GM12878 (cell line): ENCODE measurements around the gene RHBDD3. TPM values are rescaled to one million over a fixed set of nuclear protein-coding genes. Genes with fewer than 3 reads are reported as not detected.

Experiments used
- ATAC-seq: fragments of 200-7000 bp; cut with Tn5 transposase; 3 replicates; pipeline ENCODE4 v1.9.1; 2020; ENCODE audit warnings: mild to moderate bottlenecking, moderate library complexity
- BruUV-seq: library from RNA; stranded (reverse); fragments of 400-500 nt; replicated peaks from 2 replicates; lab custom pipeline; 2021; lab: Mats Ljungman, UMichigan
- CTCF ChIA-PET: fragments of 300-600 bp; sonication (Branson Sonifier 250); formaldehyde crosslinking; extraction: SDS; loops from one replicate; lab custom pipeline; 2021; ENCODE audit warnings: inconsistent platforms; lab: Yijun Ruan, JAX
- POLR2A ChIA-PET: fragments of 350-600 bp; formaldehyde crosslinking; extraction: SDS; loops from one replicate; lab custom pipeline; 2021; ENCODE audit warnings: inconsistent platforms; lab: Charles Lee
- RAD21 ChIA-PET: fragments of 300-600 bp; sonication (Branson Sonifier 250); formaldehyde crosslinking; loops from one replicate; lab custom pipeline; 2023; ENCODE audit warnings: antibody characterized with exemption; ENCODE audit not compliant: unreplicated experiment; lab: Charles Lee
- SMC1A ChIA-PET: fragments of 300-600 bp; sonication (Branson Sonifier 250); formaldehyde crosslinking; loops from one replicate; lab custom pipeline; 2023; ENCODE audit not compliant: unreplicated experiment, uncharacterized antibody; lab: Charles Lee
- DNase-seq: peaks from one replicate; pipeline ENCODE4 v3.0.0-alpha.2; 2011; ENCODE audit warnings: low read depth, low spot score
- FAIRE-seq: peaks from 3 replicates; lab custom pipeline; 2011; peaks lifted over from hg19 to GRCh38; lab: Jason Lieb, UNC
- H2AFZ ChIP-seq: 2 replicates; pipeline ENCODE4 v1.6.0; 2011; ENCODE audit warnings: low read depth, low read length, control low read depth; ENCODE audit not compliant: control insufficient read depth
- H3K27ac ChIP-seq: 2 replicates; pipeline ENCODE4 v1.5.1; 2011; ENCODE audit warnings: control low read depth; ENCODE audit not compliant: control insufficient read depth, insufficient read depth
- H3K27me3 ChIP-seq, 2 experiments: replicated peaks in 1 of 2; 2 replicates each; pipeline versions ENCODE4 v1.6.0 to v1.6.1; 2011; ENCODE audit warnings: low read length in 1 of 2; ENCODE audit not compliant: control insufficient read depth in 2 of 2, insufficient read depth in 2 of 2
- H3K36me3 ChIP-seq, 2 experiments: 2 replicates each; pipeline ENCODE4 v1.5.1; 2011; ENCODE audit warnings: low read length in 1 of 2; ENCODE audit not compliant: control insufficient read depth in 2 of 2, insufficient read depth in 2 of 2
- H3K4me1 ChIP-seq: 2 replicates; pipeline ENCODE4 v1.6.1; 2011; ENCODE audit warnings: mild to moderate bottlenecking, low read length, moderate library complexity, mixed read lengths; ENCODE audit not compliant: control insufficient read depth, insufficient read depth
- H3K4me2 ChIP-seq: 2 replicates; pipeline ENCODE4 v1.6.0; 2011; ENCODE audit warnings: control low read depth; ENCODE audit not compliant: control insufficient read depth, insufficient read depth
- H3K4me3 ChIP-seq: fragments of 200-600 bp; sonication (generic); 2 replicates; pipeline ENCODE4 v1.5.1; 2016
- H3K79me2 ChIP-seq: 2 replicates; pipeline ENCODE4 v1.6.0; 2011; ENCODE audit warnings: low read length; ENCODE audit not compliant: control insufficient read depth, insufficient read depth
- H3K9ac ChIP-seq: 2 replicates; pipeline ENCODE4 v1.8.0; 2011; ENCODE audit warnings: low read length, control low read depth, mixed read lengths; ENCODE audit not compliant: control insufficient read depth, insufficient read depth
- H3K9me3 ChIP-seq: replicated peaks from 3 replicates; pipeline ENCODE4 v1.5.1; 2011; ENCODE audit warnings: mild to moderate bottlenecking, low read length; ENCODE audit not compliant: control insufficient read depth, insufficient read depth
- H4K20me1 ChIP-seq: 2 replicates; pipeline ENCODE4 v1.6.0; 2011; ENCODE audit not compliant: control insufficient read depth, insufficient read depth
- ATF7 ChIP-seq: fragments of 450-650 bp; IDR thresholded peaks from 2 replicates; pipeline ENCODE4 v1.6.1; 2016; ENCODE audit warnings: low read depth, mild to moderate bottlenecking
- JUNB ChIP-seq: IDR thresholded peaks from 2 replicates; pipeline ENCODE4 v1.6.1; 2016; ENCODE audit warnings: antibody characterized with exemption, mild to moderate bottlenecking
- POLR2AphosphoS5 ChIP-seq: IDR thresholded peaks from 2 replicates; pipeline ENCODE4 v1.6.1; 2011; ENCODE audit warnings: mild to moderate bottlenecking, low read length, inconsistent platforms
- RELA ChIP-seq: fragments of 450-650 bp; IDR thresholded peaks from 2 replicates; pipeline ENCODE4 v1.8.0; 2014; ENCODE audit warnings: borderline replicate concordance; ENCODE audit not compliant: partially characterized antibody
- ZNF384 ChIP-seq: IDR thresholded peaks from 2 replicates; pipeline ENCODE4 v1.6.1; 2012; ENCODE audit warnings: low read depth, mild to moderate bottlenecking, low read length, improper control_type of control experiment, borderline replicate concordance
- WGBS: methylation state at CpG from one replicate; pipeline ENCODE4 v1.1.6; 2016; ENCODE audit warnings: low lambda C conversion rate; ENCODE audit not compliant: insufficient replicate concordance, insufficient coverage; ENCODE audit errors: missing lambda C conversion rate; 5-methylcytosine and 5-hydroxymethylcytosine counted together
- in situ Hi-C: fragments of 300-500 bp; cut with MboI; formaldehyde crosslinking; loops from 9 replicates; pipeline ENCODE4 v1.14.3; 2018; ENCODE audit warnings: mixed read lengths
- intact Hi-C: fragments of 100-400 bp; cut with micrococcal nuclease; formaldehyde crosslinking; loops from one replicate; pipeline ENCODE4 v1.14.2; 2022; ENCODE audit not compliant: unreplicated experiment
- polyA plus RNA-seq, 11 experiments: library from polyadenylated mRNA; depleted of rRNA in 4 of 11; unstranded in 6 of 11; stranded (reverse) in 5 of 11; fragments of >200 nt; fragmentation: Nextera tagmentation in 4 of 11; fragmentation: Illumina TruSeq in 1 of 11; extraction: Ambion mirVana in 4 of 11; extraction: Trizol in 1 of 11; gene quantifications; 1 replicate in 1 of 11; 2 replicates in 10 of 11; pipeline versions ENCODE4 v1.2.1 to v1.2.3, GENCODE V29; 2011 to 2016; ENCODE audit warnings: inconsistent platforms in 2 of 11, missing spikeins in 2 of 11, low read depth in 1 of 11
- total RNA-seq, 4 experiments: library from RNA; depleted of rRNA in 3 of 4; stranded (reverse); fragments of >200 nt in 3 of 4; fragmentation: Illumina TruSeq in 1 of 4; extraction: Trizol in 1 of 4; gene quantifications; 2 replicates each; pipeline versions ENCODE4 v1.2.1 to v1.2.3, GENCODE V29; 2013 to 2021
- TF ChIP-seq, protein P1 (sequence below): fragments of 450-650 bp; IDR thresholded peaks from 2 replicates; pipeline ENCODE4 v1.6.1; 2017; ENCODE audit warnings: mild to moderate bottlenecking, moderate library complexity

RHBDD3 gene
- total and polyA plus RNA-seq, 10 of the 15 experiments (the other 5 are each of a cell fraction or from before 2014, with no cell fraction given) = 0.27 to 41.2 (median 20.1) TPM

GRCh38 chr22:29290061-29290460 is 22.3 kb upstream of the RHBDD3 start:
- H3K27ac ChIP-seq = no peak overlapping the region
- no peaks in the 10 kb centered on the region for H3K27me3 ChIP-seq
- BruUV-seq = no TSS peak
- no peak overlapping the region for H3K9ac ChIP-seq
- intact Hi-C loops = no loop called here
- H2AFZ ChIP-seq = no peak overlapping the region
- 57% methylated on average over 5 of the region's 5 CpGs for WGBS
- H3K4me2 ChIP-seq = no peak overlapping the region
- H4K20me1 ChIP-seq = peaks cover 6% of the 10 kb centered on the region; the same call in 1 of the 2 replicates
- ATAC-seq (no peak), FAIRE-seq (no peak), DNase-seq (no peak)
- RAD21 ChIA-PET = no interaction called here
- SMC1A ChIA-PET = no interaction called here
- H3K79me2 ChIP-seq = peaks cover 4% of the 10 kb centered on the region
- peaks cover 22 to 71% of the 10 kb centered on the region in 2 experiments for H3K36me3 ChIP-seq
- H3K4me3 ChIP-seq = no peak overlapping the region
- TF ChIP-seq, protein P1, sequence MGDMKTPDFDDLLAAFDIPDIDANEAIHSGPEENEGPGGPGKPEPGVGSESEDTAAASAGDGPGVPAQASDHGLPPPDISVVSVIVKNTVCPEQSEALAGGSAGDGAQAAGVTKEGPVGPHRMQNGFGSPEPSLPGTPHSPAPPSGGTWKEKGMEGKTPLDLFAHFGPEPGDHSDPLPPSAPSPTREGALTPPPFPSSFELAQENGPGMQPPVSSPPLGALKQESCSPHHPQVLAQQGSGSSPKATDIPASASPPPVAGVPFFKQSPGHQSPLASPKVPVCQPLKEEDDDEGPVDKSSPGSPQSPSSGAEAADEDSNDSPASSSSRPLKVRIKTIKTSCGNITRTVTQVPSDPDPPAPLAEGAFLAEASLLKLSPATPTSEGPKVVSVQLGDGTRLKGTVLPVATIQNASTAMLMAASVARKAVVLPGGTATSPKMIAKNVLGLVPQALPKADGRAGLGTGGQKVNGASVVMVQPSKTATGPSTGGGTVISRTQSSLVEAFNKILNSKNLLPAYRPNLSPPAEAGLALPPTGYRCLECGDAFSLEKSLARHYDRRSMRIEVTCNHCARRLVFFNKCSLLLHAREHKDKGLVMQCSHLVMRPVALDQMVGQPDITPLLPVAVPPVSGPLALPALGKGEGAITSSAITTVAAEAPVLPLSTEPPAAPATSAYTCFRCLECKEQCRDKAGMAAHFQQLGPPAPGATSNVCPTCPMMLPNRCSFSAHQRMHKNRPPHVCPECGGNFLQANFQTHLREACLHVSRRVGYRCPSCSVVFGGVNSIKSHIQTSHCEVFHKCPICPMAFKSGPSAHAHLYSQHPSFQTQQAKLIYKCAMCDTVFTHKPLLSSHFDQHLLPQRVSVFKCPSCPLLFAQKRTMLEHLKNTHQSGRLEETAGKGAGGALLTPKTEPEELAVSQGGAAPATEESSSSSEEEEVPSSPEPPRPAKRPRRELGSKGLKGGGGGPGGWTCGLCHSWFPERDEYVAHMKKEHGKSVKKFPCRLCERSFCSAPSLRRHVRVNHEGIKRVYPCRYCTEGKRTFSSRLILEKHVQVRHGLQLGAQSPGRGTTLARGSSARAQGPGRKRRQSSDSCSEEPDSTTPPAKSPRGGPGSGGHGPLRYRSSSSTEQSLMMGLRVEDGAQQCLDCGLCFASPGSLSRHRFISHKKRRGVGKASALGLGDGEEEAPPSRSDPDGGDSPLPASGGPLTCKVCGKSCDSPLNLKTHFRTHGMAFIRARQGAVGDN = no peak
- no peak for TF ChIP-seq ZNF384
- no peak for TF ChIP-seq RELA
- TF ChIP-seq POLR2AphosphoS5 = peak; percentile 51; the same call in 1 of the 2 replicates
- TF ChIP-seq ATF7 = no peak
- no peak for TF ChIP-seq JUNB
- in situ Hi-C loops = no loop called here
- POLR2A ChIA-PET = no interaction called here
- CTCF ChIA-PET = no interaction called here
- no peaks in the 10 kb centered on the region for H3K9me3 ChIP-seq
- peaks cover 4% of the 10 kb centered on the region; the same call in 1 of the 2 replicates for H3K4me1 ChIP-seq
